GM06990 (cell line): ENCODE measurements around the gene PDS5B.

Source experiments
- DNase-seq: peaks from one replicate; pipeline ENCODE4 v3.0.0-alpha.2; 2011; ENCODE audit not compliant: insufficient read length; ENCODE audit errors: extremely low read depth
- H3K27me3 ChIP-seq: replicated peaks from 2 replicates; pipeline ENCODE4 v1.6.0; 2011; ENCODE audit warnings: low read length; ENCODE audit not compliant: control insufficient read depth, insufficient read depth
- H3K36me3 ChIP-seq: 2 replicates; pipeline ENCODE4 v1.5.1; 2011; ENCODE audit warnings: low read length; ENCODE audit not compliant: control insufficient read depth, insufficient read depth
- H3K4me3 ChIP-seq: replicated peaks from 2 replicates; pipeline ENCODE4 v1.5.1; 2011; ENCODE audit warnings: low read depth, mild to moderate bottlenecking, control low read depth, low read length
- TF ChIP-seq, protein P1 (sequence below): IDR thresholded peaks from 2 replicates; pipeline ENCODE4 v1.5.1; 2011; ENCODE audit warnings: low read length, control low read depth, mild to moderate bottlenecking, inconsistent platforms; ENCODE audit not compliant: insufficient read depth, poor library complexity, severe bottlenecking

PDS5B gene

DNA sequence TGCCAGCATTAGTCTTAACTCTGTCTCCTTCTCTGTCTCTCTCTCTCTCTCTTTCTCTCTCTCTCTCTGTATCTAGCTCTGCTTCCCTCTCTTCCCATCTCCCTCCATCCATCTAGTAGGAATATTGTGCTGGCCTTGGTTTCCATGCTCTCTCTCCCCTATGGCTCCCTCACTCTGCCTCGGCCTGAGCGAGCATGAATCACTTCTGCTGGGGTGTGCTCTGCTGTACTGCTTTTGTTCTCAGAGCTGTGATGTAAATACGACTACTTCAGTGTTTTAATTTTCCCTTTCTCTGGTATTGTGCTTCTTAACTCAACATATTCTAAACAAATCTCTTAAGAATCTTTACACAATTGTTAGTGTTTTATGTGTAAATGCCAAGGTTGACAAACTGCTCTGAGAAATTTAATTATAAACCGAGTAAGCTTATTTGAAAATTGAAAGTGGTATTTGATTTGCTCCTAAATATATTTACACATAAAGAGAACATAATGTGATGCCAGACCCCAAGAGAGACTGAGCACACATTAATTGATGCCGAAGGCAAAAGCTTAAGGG lies 218.5 kb downstream of the PDS5B start:
- TF ChIP-seq, protein P1, sequence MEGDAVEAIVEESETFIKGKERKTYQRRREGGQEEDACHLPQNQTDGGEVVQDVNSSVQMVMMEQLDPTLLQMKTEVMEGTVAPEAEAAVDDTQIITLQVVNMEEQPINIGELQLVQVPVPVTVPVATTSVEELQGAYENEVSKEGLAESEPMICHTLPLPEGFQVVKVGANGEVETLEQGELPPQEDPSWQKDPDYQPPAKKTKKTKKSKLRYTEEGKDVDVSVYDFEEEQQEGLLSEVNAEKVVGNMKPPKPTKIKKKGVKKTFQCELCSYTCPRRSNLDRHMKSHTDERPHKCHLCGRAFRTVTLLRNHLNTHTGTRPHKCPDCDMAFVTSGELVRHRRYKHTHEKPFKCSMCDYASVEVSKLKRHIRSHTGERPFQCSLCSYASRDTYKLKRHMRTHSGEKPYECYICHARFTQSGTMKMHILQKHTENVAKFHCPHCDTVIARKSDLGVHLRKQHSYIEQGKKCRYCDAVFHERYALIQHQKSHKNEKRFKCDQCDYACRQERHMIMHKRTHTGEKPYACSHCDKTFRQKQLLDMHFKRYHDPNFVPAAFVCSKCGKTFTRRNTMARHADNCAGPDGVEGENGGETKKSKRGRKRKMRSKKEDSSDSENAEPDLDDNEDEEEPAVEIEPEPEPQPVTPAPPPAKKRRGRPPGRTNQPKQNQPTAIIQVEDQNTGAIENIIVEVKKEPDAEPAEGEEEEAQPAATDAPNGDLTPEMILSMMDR = no peak

DNA sequence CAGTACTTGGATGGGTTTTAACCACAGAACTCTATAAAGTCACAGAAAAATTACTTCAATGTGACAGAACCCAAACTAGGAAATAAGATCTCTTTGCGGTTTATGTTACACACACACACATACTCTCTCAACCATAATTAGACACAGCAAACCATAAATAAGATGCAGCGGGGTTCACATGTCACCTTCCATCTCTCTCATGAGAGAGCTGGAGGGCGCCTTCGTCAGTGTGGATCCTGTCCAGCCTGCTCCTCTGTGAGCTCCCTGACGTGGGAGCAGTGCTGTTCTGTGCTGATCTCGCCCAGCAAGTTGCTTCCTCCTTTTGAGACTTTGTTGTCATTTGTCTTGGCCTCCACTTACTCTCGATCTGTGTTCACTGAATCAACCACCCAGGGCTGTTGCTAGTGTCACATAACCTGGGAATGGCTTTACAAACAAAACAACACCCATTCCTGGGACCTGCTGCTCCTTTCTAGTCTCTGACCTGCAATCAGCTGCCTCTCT lies 225.1 kb downstream of the PDS5B start:
- no peak overlapping the region; the same call in 1 of the 2 replicates for H3K4me3 ChIP-seq
- H3K36me3 ChIP-seq = no peaks in the 10 kb centered on the region
- DNase-seq = peak; percentile 62
- TF ChIP-seq, protein P1 = no peak
- H3K27me3 ChIP-seq = no peaks in the 10 kb centered on the region

More for the DNA sequence above, 218.5 kb downstream of the PDS5B start:
- Histone ChIP-seq H3K27me3 (no peaks in the 10 kb centered on the region), H3K36me3 (no peaks in the 10 kb centered on the region), H3K4me3 (no peak overlapping the region)
- no peak for DNase-seq

DNA sequence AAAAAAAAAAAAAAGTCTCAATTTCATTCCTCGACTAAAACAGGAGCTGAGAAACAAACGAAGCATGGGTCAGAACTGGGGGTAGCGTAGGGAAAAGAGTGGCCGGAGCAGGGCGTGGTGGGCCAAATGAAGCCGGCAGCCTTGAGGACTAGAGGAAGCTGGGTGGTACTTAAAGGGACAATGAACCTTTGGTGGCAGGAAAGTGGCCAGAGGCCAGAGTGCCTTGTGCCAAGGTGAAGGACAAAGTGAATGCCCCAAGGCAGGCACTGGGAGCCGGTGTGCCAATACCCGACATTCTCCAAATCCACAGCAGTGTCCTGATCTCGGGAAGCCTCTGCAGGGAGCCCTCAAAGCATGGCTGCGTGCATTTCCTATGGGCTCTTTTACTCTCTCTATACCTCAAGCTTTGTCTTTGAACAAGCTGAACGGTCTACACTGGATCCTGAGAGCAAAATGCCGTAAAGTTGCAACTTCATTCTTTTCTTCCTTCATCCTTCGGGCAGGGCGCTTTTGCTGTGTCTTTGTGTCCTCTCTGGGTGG lies 235.0 kb downstream of the PDS5B start:
- no peak overlapping the region for H3K4me3 ChIP-seq
- no peak for DNase-seq
- TF ChIP-seq, protein P1 = no peak
- no peaks in the 10 kb centered on the region for H3K27me3 ChIP-seq
- H3K36me3 ChIP-seq = no peaks in the 10 kb centered on the region

DNA sequence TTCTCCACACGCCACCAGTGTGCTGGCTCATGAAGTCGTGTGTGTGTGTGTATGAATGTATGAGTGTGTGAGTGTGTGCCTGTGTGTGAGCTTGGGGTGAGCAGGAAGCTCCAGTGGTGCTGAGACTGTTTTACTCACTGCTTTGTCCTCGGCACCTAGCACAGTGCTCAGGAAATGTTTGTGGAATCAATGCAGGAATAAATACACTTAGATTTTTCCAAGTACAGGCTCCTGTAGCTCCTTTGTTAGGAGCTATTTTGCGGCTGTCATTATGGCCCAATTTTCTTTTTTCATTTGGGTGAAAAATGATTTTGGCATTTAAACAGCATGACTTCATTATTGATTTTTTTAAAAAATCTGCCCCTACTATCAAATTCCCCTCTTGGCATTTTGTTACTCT lies 236.5 kb downstream of the PDS5B start:
- no peak for DNase-seq
- no peaks in the 10 kb centered on the region for H3K27me3 ChIP-seq
- no peak overlapping the region for H3K4me3 ChIP-seq
- TF ChIP-seq, protein P1 = no peak
- no peaks in the 10 kb centered on the region for H3K36me3 ChIP-seq

DNA sequence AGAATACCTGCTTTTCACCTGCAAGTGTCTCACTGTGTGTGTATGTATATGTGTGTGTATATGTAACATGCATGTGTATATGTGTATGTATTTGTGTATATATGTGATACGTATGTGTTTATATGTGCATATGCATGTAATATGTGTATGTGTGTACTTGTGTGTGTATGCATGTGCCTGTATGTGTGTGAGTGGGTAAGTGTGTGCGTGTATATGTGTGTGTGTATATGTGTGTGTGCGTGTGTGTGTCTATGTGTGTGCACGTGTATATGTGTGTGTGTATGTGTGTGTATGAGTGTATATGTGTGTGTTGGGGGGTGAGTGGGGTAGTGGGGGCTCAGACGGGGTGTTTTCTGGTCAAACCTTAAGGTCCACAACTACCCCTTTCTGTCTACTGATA lies 237.3 kb downstream of the PDS5B start:
- TF ChIP-seq, protein P1 = no peak
- Histone ChIP-seq H3K4me3 (no peak overlapping the region), H3K27me3 (no peaks in the 10 kb centered on the region), H3K36me3 (no peaks in the 10 kb centered on the region)
- no peak for DNase-seq
